Left ventricle myocardium inferior (tissue), 1 donor: ENCODE results near the gene PRR5L. TPM values are rescaled to one million over a fixed set of nuclear protein-coding genes. Genes with fewer than 3 reads are reported as not detected.

ENCODE experiments used
- DNase-seq: peaks from one replicate; pipeline ENCODE4 v3.0.0-alpha.2; 2020
- H3K27ac ChIP-seq: fragments of 200-600 bp; replicated peaks from 2 replicates; pipeline ENCODE4 v1.8.0; 2021
- H3K27me3 ChIP-seq: fragments of 200-600 bp; 2 replicates; pipeline ENCODE4 v1.8.0; 2021; ENCODE audit warnings: low read depth
- H3K36me3 ChIP-seq: fragments of 200-600 bp; 2 replicates; pipeline ENCODE4 v1.8.0; 2021
- H3K4me1 ChIP-seq: fragments of 200-600 bp; 2 replicates; pipeline ENCODE4 v1.8.0; 2021
- H3K4me3 ChIP-seq: fragments of 200-600 bp; 2 replicates; pipeline ENCODE4 v1.8.0; 2021; ENCODE audit warnings: mild to moderate bottlenecking, moderate library complexity
- H3K9me3 ChIP-seq: fragments of 200-600 bp; replicated peaks from 2 replicates; pipeline ENCODE4 v1.8.0; 2021
- CTCF ChIP-seq: fragments of 200-600 bp; IDR thresholded peaks from 2 replicates; pipeline ENCODE4 v1.8.0; 2021; ENCODE audit warnings: antibody characterized with exemption, mild to moderate bottlenecking, borderline replicate concordance
- intact Hi-C: fragments of 100-400 bp; cut with micrococcal nuclease; formaldehyde crosslinking; loops from one replicate; pipeline ENCODE4 v1.11.0; 2022
- total RNA-seq: library from RNA; stranded (reverse); fragmentation: NEBNext Ultra II Directional; extraction: Animal tissue kit (Norgen Biotek cat#: 25700); gene quantifications from one replicate; pipeline ENCODE4 v1.2.1, GENCODE V29; 2021
- donor health status: DM: no; HTN: yes; CAD: no; lungs with severe emphysema.

PRR5L gene
- total RNA-seq, 1 donor from 2014 or later, result 1.3 TPM

GRCh38 chr11:36469063-36469462, 173.0 kb downstream of the PRR5L start:
- Histone ChIP-seq H3K9me3 (no peaks in the 10 kb centered on the region), H3K4me3 (no peak overlapping the region), H3K27me3 (no peaks in the 10 kb centered on the region), H3K27ac (no peak overlapping the region), H3K36me3 (no peaks in the 10 kb centered on the region), H3K4me1 (peaks cover 21% of the 10 kb centered on the region)
- intact Hi-C loops, result no loop called here
- no peak for TF ChIP-seq CTCF
- DNase-seq, result no peak

- H3K4me3 ChIP-seq, result no peak overlapping the region
- H3K27ac ChIP-seq, result no peak overlapping the region
- no peak for TF ChIP-seq CTCF
- intact Hi-C loops, result loop anchor here (10.0 kb wide), 1 partner anchor 175 kb away; the partner anchor contains the start of gene PRR5L
- DNase-seq, result no peak
- no peaks in the 10 kb centered on the region for H3K27me3 ChIP-seq
- no peaks in the 10 kb centered on the region for H3K9me3 ChIP-seq
- peaks cover 21% of the 10 kb centered on the region for H3K4me1 ChIP-seq
- H3K36me3 ChIP-seq, result no peaks in the 10 kb centered on the region
Observed at GRCh38 chr11:36469881-36470802, 174.1 kb downstream of the PRR5L start.

- H3K27ac ChIP-seq, result no peak overlapping the region
- no peaks in the 10 kb centered on the region for H3K27me3 ChIP-seq
- no peaks in the 10 kb centered on the region for H3K9me3 ChIP-seq
- intact Hi-C loops, result loop anchor here (10.0 kb wide), 1 partner anchor 177 kb away; the partner anchor contains the start of gene PRR5L
- peaks cover 21% of the 10 kb centered on the region for H3K4me1 ChIP-seq
- H3K4me3 ChIP-seq, result no peak overlapping the region
- DNase-seq, result no peak
- no peaks in the 10 kb centered on the region for H3K36me3 ChIP-seq
- no peak for TF ChIP-seq CTCF
Observed at GRCh38 chr11:36471577-36471976, 175.5 kb downstream of the PRR5L start.

GRCh38 chr11:36475192-36475591, 179.1 kb downstream of the PRR5L start:
- intact Hi-C loops, result loop anchor here (10.0 kb wide), 1 partner anchor 180 kb away; the partner anchor contains the start of gene PRR5L
- Histone ChIP-seq H3K36me3 (no peaks in the 10 kb centered on the region), H3K4me3 (no peak overlapping the region), H3K4me1 (peaks cover 21% of the 10 kb centered on the region), H3K27ac (no peak overlapping the region), H3K9me3 (no peaks in the 10 kb centered on the region), H3K27me3 (no peaks in the 10 kb centered on the region)
- no peak for DNase-seq
- no peak for TF ChIP-seq CTCF

- intact Hi-C loops, result loop anchor here (10.0 kb wide), 1 partner anchor 184 kb away; the partner anchor contains the start of gene PRR5L
- no peak for DNase-seq
- peak; percentile 71 for TF ChIP-seq CTCF
- H3K9me3 ChIP-seq, result no peaks in the 10 kb centered on the region
- H3K36me3 ChIP-seq, result peaks cover 4% of the 10 kb centered on the region
- H3K27me3 ChIP-seq, result no peaks in the 10 kb centered on the region
- no peak overlapping the region for H3K4me3 ChIP-seq
- peaks cover 16% of the 10 kb centered on the region for H3K4me1 ChIP-seq
- H3K27ac ChIP-seq, result no peak overlapping the region
Observed at GRCh38 chr11:36478700-36479329, 182.7 kb downstream of the PRR5L start.
